HepG2 (cell line): ENCODE measurements around the gene TBC1D4.

ENCODE experiments used
- FOXJ3 ChIP-seq: sonication (generic); formaldehyde crosslinking; IDR thresholded peaks from 2 replicates; pipeline ENCODE4 v1.4.0; 2020; ENCODE audit warnings: missing genetic modification reagents, mild to moderate bottlenecking, borderline replicate concordance
- MTF1 ChIP-seq: sonication (generic); formaldehyde crosslinking; IDR thresholded peaks from 2 replicates; pipeline ENCODE4 v1.5.0; 2020; ENCODE audit warnings: missing genetic modification reagents

- TF ChIP-seq MTF1 (CRISPR knock-in tag), result no peak
- TF ChIP-seq FOXJ3 (CRISPR knock-in tag), result no peak
Observed at GRCh38 chr13:75511051-75511625, 29.2 kb upstream of the TBC1D4 start.
